NCI-H226 (cell line): ENCODE measurements around the gene ERI3.
A peak's percentile ranks its signal among the peaks of the same experiment; 100 is the strongest.

Experiments used
- DNase-seq: peaks from one replicate; pipeline ENCODE4 v3.0.0-alpha.2; 2015

The ERI3 gene

GRCh38 chr1:44314452-44314851 lies 40.6 kb downstream of the ERI3 start:
- DNase-seq: no peak

GRCh38 chr1:44313265-44313918 lies 41.7 kb downstream of the ERI3 start:
- DNase-seq: no peak

GRCh38 chr1:44312399-44313196 lies 42.5 kb downstream of the ERI3 start:
- DNase-seq: no peak

DNA sequence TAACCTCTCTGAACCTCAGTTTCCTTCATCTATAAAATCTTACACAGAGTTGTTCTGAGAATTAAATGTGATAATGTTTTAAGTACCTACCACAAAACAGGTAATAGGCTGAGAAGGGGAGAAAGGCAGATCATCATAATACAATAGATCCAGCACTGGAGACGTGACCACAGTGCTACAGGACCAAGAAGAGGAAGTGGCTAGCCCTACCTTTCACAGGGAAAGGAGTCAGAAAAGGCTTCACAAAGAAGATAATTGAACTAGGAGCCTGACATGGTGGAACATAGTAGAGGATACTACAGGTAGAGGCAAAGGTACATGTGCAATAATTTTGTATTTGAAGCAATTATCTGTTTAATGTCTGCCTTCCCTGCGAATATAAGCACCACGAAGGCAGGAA lies 45.1 kb downstream of the ERI3 start:
- no peak for DNase-seq

- DNase-seq: no peak
Observed at GRCh38 chr1:44305962-44306422, 49.1 kb downstream of the ERI3 start.

DNA sequence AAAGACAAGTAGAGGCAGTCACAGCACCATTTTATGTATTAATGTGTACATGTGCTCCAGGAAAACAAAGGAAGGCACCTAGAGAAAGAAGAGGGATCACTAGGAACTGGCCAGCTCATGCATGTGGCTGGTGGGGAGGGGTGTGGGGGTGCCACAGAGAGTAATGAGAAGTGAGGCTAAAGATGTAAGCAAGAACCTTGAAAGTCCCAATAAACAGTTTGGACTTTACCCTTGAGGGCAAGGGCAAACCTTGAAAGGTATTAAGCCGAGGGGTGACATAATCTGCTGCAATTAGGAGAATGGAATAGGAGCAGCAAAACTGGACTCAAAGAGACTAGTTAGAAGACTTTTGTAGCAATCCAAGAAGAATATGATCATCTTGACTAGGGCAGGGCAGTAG lies 51.5 kb downstream of the ERI3 start:
- DNase-seq: no peak

GRCh38 chr1:44302541-44302940 lies 52.5 kb downstream of the ERI3 start:
- DNase-seq: no peak

DNA sequence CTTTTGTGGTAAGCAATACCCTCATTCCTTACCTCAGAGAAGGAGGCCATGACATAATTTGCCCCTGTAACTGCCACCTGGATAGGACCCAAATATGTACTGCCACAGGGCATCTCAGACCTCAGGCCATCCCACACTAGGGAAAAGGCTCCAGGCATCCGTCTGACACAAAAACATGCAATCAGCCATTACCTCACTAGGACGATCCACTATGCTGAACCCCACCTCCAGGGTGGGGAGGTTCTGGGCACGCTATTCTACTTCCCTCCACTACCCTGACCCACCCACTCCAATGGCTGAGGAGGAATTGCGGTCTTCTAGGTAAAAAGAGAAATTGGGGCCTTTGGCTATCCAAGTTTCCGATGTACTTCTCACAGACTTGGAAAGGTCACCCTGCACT lies 53.6 kb downstream of the ERI3 start:
- no peak for DNase-seq

- no peak for DNase-seq
Observed at GRCh38 chr1:44300852-44301251, 54.2 kb downstream of the ERI3 start.

- no peak for DNase-seq
Observed at GRCh38 chr1:44297695-44298400, 57.2 kb downstream of the ERI3 start.

DNA sequence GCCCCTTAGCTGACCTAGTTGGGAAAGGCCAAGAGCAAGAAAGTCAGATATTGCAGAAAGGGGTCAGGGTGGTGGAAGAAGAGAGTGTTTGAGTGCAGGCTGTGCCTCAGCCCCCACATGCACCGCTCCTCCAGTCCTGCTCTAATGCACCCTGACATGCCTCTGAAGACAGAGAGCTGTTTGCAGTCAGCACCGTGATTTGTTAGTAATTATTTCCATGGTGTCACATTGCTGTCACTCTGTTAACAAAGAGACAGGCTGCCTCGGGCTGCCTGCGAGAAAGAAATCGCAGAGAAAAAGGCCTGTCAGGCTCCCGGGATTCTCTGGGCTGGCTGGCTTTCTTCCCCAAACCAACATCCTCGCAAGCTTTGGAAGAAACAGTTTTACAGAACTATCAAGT lies 58.3 kb downstream of the ERI3 start:
- no peak for DNase-seq

DNA sequence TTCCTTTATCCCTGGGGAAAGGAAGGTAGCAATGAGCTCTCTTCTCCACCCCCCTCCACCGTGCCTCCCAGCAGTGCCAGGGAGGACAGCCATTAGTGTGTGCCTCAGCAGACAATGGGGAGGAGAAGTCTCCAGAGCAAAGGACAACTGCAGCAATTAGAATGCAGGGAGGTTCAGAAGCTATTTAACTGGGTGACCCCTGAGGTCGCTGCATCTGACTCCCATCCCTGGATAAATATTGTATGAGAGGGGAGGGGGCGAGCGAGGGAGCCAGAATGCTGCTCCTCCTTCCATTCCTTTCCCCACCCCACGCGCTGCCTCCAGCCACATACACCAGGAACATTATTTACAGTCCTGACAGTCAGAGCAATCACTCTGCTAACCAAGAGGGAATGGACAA lies 59.0 kb downstream of the ERI3 start:
- no peak for DNase-seq

GRCh38 chr1:44294588-44295007 lies 60.5 kb downstream of the ERI3 start:
- DNase-seq: peak; percentile 86

GRCh38 chr1:44293761-44294315 lies 61.2 kb downstream of the ERI3 start:
- no peak for DNase-seq

- no peak for DNase-seq
Observed at GRCh38 chr1:44292651-44293050, 62.4 kb downstream of the ERI3 start.

- DNase-seq: no peak
Observed at GRCh38 chr1:44290250-44291094, 64.6 kb downstream of the ERI3 start.

GRCh38 chr1:44289530-44289929 lies 65.5 kb downstream of the ERI3 start:
- no peak for DNase-seq

DNA sequence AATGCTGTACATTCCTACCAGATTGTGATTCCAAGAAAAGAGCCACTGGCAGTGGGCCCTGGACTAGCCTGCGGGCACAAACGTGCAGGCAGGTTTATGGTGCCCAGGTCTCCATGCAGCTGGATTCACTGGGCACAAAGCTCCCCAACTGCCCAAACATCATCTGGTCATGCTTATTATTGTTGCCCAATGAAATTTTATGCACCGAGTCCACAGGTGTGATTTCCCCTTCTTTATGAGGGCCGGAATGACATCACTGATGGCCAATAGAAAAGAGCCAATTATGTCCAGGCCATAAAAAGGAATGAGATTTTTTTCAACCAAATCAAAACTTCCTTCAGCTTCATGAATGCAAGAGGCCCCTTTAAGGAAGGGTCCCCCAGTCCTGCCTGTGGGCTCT lies 66.2 kb downstream of the ERI3 start:
- DNase-seq: no peak

GRCh38 chr1:44284184-44284583 lies 70.9 kb downstream of the ERI3 start:
- DNase-seq: no peak

GRCh38 chr1:44283524-44284173 lies 71.4 kb downstream of the ERI3 start:
- no peak for DNase-seq

- DNase-seq: no peak
Observed at GRCh38 chr1:44282704-44283426, 72.2 kb downstream of the ERI3 start.
